Measurements from ENCODE around the gene FHOD3.

DNA sequence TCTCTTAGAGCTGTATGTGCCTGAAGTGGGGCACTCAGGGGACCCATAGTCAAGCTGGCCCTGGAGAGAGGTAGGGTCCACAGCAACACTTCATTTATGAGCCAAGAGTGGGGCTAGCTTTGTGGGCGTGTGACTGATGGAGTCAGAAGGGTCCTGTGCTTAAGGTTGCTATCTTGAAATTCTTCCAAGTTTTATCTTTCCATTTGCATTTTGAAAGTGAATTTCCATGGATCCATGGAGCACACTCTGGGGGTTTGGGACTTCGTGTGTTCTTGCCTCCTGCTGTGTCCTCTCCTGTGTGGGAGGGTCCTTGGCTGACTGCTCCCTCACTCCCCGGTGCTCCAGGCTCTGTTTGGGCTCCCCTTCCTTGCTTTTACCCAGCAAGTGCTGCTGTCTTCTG lies 50.8 kb downstream of the FHOD3 start:
- TF ChIP-seq POU2F2 (IDR thresholded peaks at IDR 0.05; ENCODE audit: low read depth, low read length) (no peak), POLR2A (IDR thresholded peaks at IDR 0.05; ENCODE audit: low read depth, low read length) (no peak), TAF1 (IDR thresholded peaks at IDR 0.05; ENCODE audit: low read depth, low read length) (no peak), POLR2AphosphoS5 (IDR thresholded peaks at IDR 0.05; ENCODE audit: low read depth, low read length) (no peak), PAX5 (IDR thresholded peaks at IDR 0.05; ENCODE audit: insufficient read depth, low read length, severe bottlenecking) (no peak), SPI1 (IDR thresholded peaks at IDR 0.05; ENCODE audit: low read depth, low read length) (no peak)

All from GM12891 (cell line).